ENCODE results near the gene PPP3CA.

Gene PPP3CA

GRCh38 chr4:101197350-101197749 lies 150.0 kb downstream of the PPP3CA start:
- H3K27ac ChIP-seq: peak overlapping the region; percentile 93
- TF ChIP-seq CTCF (conservative IDR thresholded peaks at IDR 0.05): no peak

- H3K27ac ChIP-seq: peak overlapping the region; percentile 93
- TF ChIP-seq CTCF (conservative IDR thresholded peaks at IDR 0.05): no peak
Measured at GRCh38 chr4:101192244-101192643, 155.1 kb downstream of the PPP3CA start.

GRCh38 chr4:101191302-101192098 lies 155.8 kb downstream of the PPP3CA start:
- no peak for TF ChIP-seq CTCF (conservative IDR thresholded peaks at IDR 0.05)
- H3K27ac ChIP-seq: peak overlapping the region; percentile 93

GRCh38 chr4:101190751-101191150 lies 156.6 kb downstream of the PPP3CA start:
- TF ChIP-seq CTCF (conservative IDR thresholded peaks at IDR 0.05): no peak
- peak overlapping the region; percentile 93 for H3K27ac ChIP-seq

- TF ChIP-seq CTCF (conservative IDR thresholded peaks at IDR 0.05): no peak
- peak overlapping the region; percentile 93 for H3K27ac ChIP-seq
Measured at GRCh38 chr4:101188906-101189305, 158.4 kb downstream of the PPP3CA start.

GRCh38 chr4:101187841-101188240 lies 159.5 kb downstream of the PPP3CA start:
- peak overlapping the region; percentile 93 for H3K27ac ChIP-seq
- no peak for TF ChIP-seq CTCF (conservative IDR thresholded peaks at IDR 0.05)

- no peak for TF ChIP-seq CTCF (conservative IDR thresholded peaks at IDR 0.05)
- peak overlapping the region; percentile 93 for H3K27ac ChIP-seq
Measured at GRCh38 chr4:101186567-101187184, 160.7 kb downstream of the PPP3CA start.
